ENCODE measurements around the gene CAPN2. TPM values are rescaled to one million over a fixed set of nuclear protein-coding genes. Genes with fewer than 3 reads are reported as not detected.

The CAPN2 gene
- total RNA-seq, 4 donors from 2014 or later = 96.5 to 170 (median 117) TPM

- Histone ChIP-seq H3K27me3 (no peaks in the 10 kb centered on the region), H3K9me3 (no peaks in the 10 kb centered on the region), H3K4me1 (no peaks in the 10 kb centered on the region), H3K36me3 (no peaks in the 10 kb centered on the region), H3K4me3 (no peak overlapping the region), H3K27ac (no peak overlapping the region)
- no peak for DNase-seq
- intact Hi-C loops (cut with DNase I; ENCODE audit: low total_unique reads) = no loop called here
- TF ChIP-seq CTCF (IDR thresholded peaks at IDR 0.05) = no peak
Observed at GRCh38 chr1:223678841-223679240, 33.5 kb upstream of the CAPN2 start.

GRCh38 chr1:223680188-223680587, 32.2 kb upstream of the CAPN2 start:
- TF ChIP-seq CTCF (IDR thresholded peaks at IDR 0.05) (no peak), POLR2A (IDR thresholded peaks at IDR 0.05) (no peak)
- no peaks in the 10 kb centered on the region for H3K27me3 ChIP-seq
- H3K4me1 ChIP-seq = no peaks in the 10 kb centered on the region
- no peak overlapping the region for H3K27ac ChIP-seq
- DNase-seq = no peak
- H3K4me3 ChIP-seq = no peak overlapping the region
- H3K9me3 ChIP-seq = no peaks in the 10 kb centered on the region
- intact Hi-C loops (cut with DNase I; ENCODE audit: low total_unique reads) = no loop called here
- no peaks in the 10 kb centered on the region for H3K36me3 ChIP-seq

- TF ChIP-seq POLR2A (IDR thresholded peaks at IDR 0.05) = no peak
- no peak for TF ChIP-seq CTCF (IDR thresholded peaks at IDR 0.05)
- Histone ChIP-seq H3K4me1 (no peaks in the 10 kb centered on the region), H3K27me3 (no peaks in the 10 kb centered on the region), H3K36me3 (no peaks in the 10 kb centered on the region), H3K4me3 (no peak overlapping the region), H3K9me3 (no peaks in the 10 kb centered on the region), H3K27ac (no peak overlapping the region)
- intact Hi-C loops (cut with DNase I; ENCODE audit: low total_unique reads) = no loop called here
- DNase-seq = no peak
Observed at GRCh38 chr1:223682502-223682901, 29.8 kb upstream of the CAPN2 start.

GRCh38 chr1:223683586-223684487, 28.5 kb upstream of the CAPN2 start:
- H3K4me1 ChIP-seq = no peaks in the 10 kb centered on the region
- H3K4me3 ChIP-seq = no peak overlapping the region
- TF ChIP-seq CTCF (IDR thresholded peaks at IDR 0.05) (peak in 3 of 4 experiments; percentile 38 to 49 (median 47)), POLR2A (IDR thresholded peaks at IDR 0.05) (no peak)
- H3K36me3 ChIP-seq = no peaks in the 10 kb centered on the region
- intact Hi-C loops (cut with DNase I; ENCODE audit: low total_unique reads) = no loop called here
- DNase-seq = no peak
- H3K9me3 ChIP-seq = no peaks in the 10 kb centered on the region
- H3K27me3 ChIP-seq = no peaks in the 10 kb centered on the region
- H3K27ac ChIP-seq = no peak overlapping the region

- Histone ChIP-seq H3K27me3 (no peaks in the 10 kb centered on the region), H3K36me3 (no peaks in the 10 kb centered on the region), H3K4me3 (no peak overlapping the region), H3K27ac (no peak overlapping the region), H3K9me3 (no peaks in the 10 kb centered on the region), H3K4me1 (no peaks in the 10 kb centered on the region)
- TF ChIP-seq CTCF (IDR thresholded peaks at IDR 0.05) = no peak
- TF ChIP-seq POLR2A (IDR thresholded peaks at IDR 0.05) = no peak
- DNase-seq = no peak
- intact Hi-C loops (cut with DNase I; ENCODE audit: low total_unique reads) = no loop called here
Observed at GRCh38 chr1:223684488-223684792, 27.9 kb upstream of the CAPN2 start.
